ENCODE measurements around the gene TGM4. TPM values are rescaled to one million over a fixed set of nuclear protein-coding genes. Genes with fewer than 3 reads are reported as not detected.

The TGM4 gene
- total RNA-seq, 4 donors from 2014 or later: 0.30 to 0.56 TPM; not detected in 2

DNA sequence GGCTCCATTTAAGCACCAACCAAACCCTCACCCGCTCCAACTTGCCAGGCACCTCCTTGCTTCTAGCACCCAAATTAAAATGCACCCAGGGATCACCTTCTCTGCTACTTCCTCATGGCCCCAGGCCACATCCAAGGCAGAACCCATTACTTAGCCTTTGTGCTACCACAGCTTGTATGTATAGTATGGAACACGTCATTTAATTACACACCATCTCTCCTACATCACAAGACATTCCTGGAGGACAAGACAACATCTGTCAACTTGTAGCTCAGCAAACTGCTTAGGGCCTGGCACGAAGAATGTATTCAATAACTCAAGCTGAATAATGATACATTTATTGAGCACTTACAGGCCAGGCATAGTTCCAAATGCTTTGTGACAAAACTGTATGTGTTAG lies 78.3 kb downstream of the TGM4 start:
- Histone ChIP-seq H3K36me3 (peaks cover 6% of the 10 kb centered on the region), H3K4me3 (no peak overlapping the region), H3K9me3 (no peaks in the 10 kb centered on the region), H3K4me1 (peaks cover 15% of the 10 kb centered on the region), H3K27ac (no peak overlapping the region), H3K27me3 (no peaks in the 10 kb centered on the region)
- TF ChIP-seq POLR2AphosphoS5 (IDR thresholded peaks at IDR 0.05) (no peak), CTCF (IDR thresholded peaks at IDR 0.05) (no peak), EP300 (IDR thresholded peaks at IDR 0.05) (no peak), POLR2A (IDR thresholded peaks at IDR 0.05) (no peak)
- WGBS: 64% methylated on average over 3 of the region's 3 CpGs
- no peak for DNase-seq (ENCODE audit: low spot score in 2 of 2)

GRCh38 chr3:44954304-44954703 lies 79.9 kb downstream of the TGM4 start:
- Histone ChIP-seq H3K4me1 (peaks cover 25% of the 10 kb centered on the region), H3K9me3 (no peaks in the 10 kb centered on the region), H3K36me3 (peaks cover 15% of the 10 kb centered on the region), H3K4me3 (no peak overlapping the region), H3K27ac (no peak overlapping the region), H3K27me3 (no peaks in the 10 kb centered on the region)
- no peak for DNase-seq (ENCODE audit: low spot score in 2 of 2)
- TF ChIP-seq POLR2A (IDR thresholded peaks at IDR 0.05) (no peak), EP300 (IDR thresholded peaks at IDR 0.05) (no peak), POLR2AphosphoS5 (IDR thresholded peaks at IDR 0.05) (no peak), CTCF (IDR thresholded peaks at IDR 0.05) (no peak)
- WGBS: 85% methylated on average over 5 of the region's 5 CpGs

DNA sequence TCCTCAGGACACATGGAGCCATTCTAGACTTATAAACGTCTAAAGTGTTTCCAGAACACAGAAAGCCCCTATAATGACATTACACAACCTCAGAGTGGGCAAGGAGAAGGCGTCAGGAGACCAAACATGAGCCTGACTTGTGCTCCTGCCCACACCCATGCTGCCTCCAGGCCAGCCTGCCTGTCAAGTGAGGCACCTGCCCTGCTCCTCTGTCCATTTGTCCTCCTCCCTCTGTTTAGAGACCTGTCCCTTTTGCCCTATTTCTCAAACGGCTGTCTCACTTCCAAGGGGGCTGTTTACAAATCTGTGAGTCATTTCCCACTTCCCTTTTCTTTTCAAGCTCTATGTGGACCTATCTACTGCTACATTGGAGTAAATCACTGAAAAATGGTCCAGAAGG lies 80.6 kb downstream of the TGM4 start:
- Histone ChIP-seq H3K27ac (no peak overlapping the region), H3K36me3 (peaks cover 15% of the 10 kb centered on the region), H3K4me3 (no peak overlapping the region), H3K27me3 (no peaks in the 10 kb centered on the region), H3K4me1 (peaks cover 25% of the 10 kb centered on the region), H3K9me3 (no peaks in the 10 kb centered on the region)
- TF ChIP-seq POLR2AphosphoS5 (IDR thresholded peaks at IDR 0.05): no peak
- no peak for TF ChIP-seq CTCF (IDR thresholded peaks at IDR 0.05)
- no peak for TF ChIP-seq EP300 (IDR thresholded peaks at IDR 0.05)
- no peak for TF ChIP-seq POLR2A (IDR thresholded peaks at IDR 0.05)
- DNase-seq (ENCODE audit: low spot score in 2 of 2): peak in 1 of 2 donors; percentile 29
- 26% methylated on average over 3 of the region's 3 CpGs for WGBS

GRCh38 chr3:44955917-44956316 lies 81.5 kb downstream of the TGM4 start:
- no peaks in the 10 kb centered on the region for H3K9me3 ChIP-seq
- no peak overlapping the region for H3K27ac ChIP-seq
- H3K27me3 ChIP-seq: no peaks in the 10 kb centered on the region
- WGBS: 62% methylated on average over 1 of the region's 1 CpG
- DNase-seq (ENCODE audit: low spot score in 2 of 2): peak in 1 of 2 donors; percentile 35
- H3K4me1 ChIP-seq: peaks cover 33% of the 10 kb centered on the region
- TF ChIP-seq CTCF (IDR thresholded peaks at IDR 0.05): no peak
- TF ChIP-seq EP300 (IDR thresholded peaks at IDR 0.05): no peak
- no peak for TF ChIP-seq POLR2AphosphoS5 (IDR thresholded peaks at IDR 0.05)
- no peak for TF ChIP-seq POLR2A (IDR thresholded peaks at IDR 0.05)
- H3K4me3 ChIP-seq: no peak overlapping the region
- H3K36me3 ChIP-seq: peaks cover 15% of the 10 kb centered on the region

GRCh38 chr3:44957986-44958385 lies 83.6 kb downstream of the TGM4 start:
- Histone ChIP-seq H3K36me3 (peaks cover 15% of the 10 kb centered on the region), H3K27me3 (no peaks in the 10 kb centered on the region), H3K4me1 (peaks cover 43% of the 10 kb centered on the region), H3K4me3 (no peak overlapping the region), H3K27ac (no peak overlapping the region), H3K9me3 (no peaks in the 10 kb centered on the region)
- DNase-seq (ENCODE audit: low spot score in 2 of 2): peak in 1 of 2 donors; percentile 55
- no peak for TF ChIP-seq POLR2A (IDR thresholded peaks at IDR 0.05)
- no peak for TF ChIP-seq POLR2AphosphoS5 (IDR thresholded peaks at IDR 0.05)
- TF ChIP-seq EP300 (IDR thresholded peaks at IDR 0.05): no peak
- no peak for TF ChIP-seq CTCF (IDR thresholded peaks at IDR 0.05)
- 95% methylated on average over 4 of the region's 4 CpGs for WGBS

Measured in suprapubic skin (tissue), 4 donors.